NCI-H446 treated with DMSO at 0.1 percent for 48 hours (cell line): ENCODE results near the gene RHBDD2.
"Not testable (repeated sequence)": the region's sequence is repeated elsewhere in the genome, so short reads cannot be mapped to it uniquely, and the experiment has no call there.

ENCODE experiments used
- DNase-seq: peaks from one replicate; lab custom pipeline; 2025; lab: John Stamatoyannopoulos, UW

The RHBDD2 gene

DNA sequence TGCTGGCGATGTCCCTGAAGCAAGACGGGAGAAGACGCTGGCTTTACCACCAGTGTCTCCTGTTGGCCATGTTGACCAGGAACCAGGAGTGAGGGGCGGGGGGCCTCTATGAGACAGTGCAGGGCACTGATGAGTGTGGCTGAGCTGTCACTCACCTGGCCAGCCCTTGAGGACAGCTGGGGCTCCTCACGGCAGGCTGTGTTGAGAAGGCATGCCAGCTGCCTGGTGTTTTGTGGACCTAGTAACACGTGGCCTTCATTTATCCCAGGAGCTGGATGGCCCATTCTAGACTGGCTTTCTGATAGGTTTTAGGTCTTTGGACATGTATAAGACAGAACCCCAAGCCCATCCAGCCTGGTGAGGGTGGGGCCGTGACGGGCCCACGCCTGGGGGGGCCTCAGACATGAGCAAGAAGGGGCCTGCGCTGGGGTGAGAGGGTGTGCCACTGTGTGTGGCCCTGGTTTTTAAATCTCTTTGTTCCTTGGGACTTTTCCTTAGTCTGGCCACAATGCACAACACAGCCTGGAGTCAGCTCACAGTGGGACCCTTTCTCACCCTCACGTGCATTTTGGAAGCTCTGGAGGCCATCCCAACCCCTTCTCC is 10.5 kb downstream of the RHBDD2 start:
- DNase-seq = no peak

DNA sequence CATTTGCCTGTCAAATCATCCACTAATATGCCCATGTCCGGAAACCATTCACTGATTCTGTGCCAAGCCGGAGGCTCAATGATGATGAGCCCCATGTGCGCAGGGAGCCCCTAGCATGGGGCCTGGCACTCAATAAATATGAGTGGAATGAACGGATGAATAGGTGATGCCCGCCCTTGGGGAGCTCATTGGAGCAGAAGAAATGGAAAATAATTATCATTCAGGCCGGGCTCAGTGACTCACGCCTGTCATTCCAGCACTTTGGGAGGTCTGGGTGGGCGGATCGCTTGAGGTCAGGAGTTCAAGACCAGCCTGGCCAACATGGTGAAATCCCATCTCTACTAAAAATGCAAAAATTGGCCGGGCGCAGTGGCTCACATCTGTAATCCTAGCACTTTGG is 11.0 kb downstream of the RHBDD2 start:
- no peak for DNase-seq

DNA sequence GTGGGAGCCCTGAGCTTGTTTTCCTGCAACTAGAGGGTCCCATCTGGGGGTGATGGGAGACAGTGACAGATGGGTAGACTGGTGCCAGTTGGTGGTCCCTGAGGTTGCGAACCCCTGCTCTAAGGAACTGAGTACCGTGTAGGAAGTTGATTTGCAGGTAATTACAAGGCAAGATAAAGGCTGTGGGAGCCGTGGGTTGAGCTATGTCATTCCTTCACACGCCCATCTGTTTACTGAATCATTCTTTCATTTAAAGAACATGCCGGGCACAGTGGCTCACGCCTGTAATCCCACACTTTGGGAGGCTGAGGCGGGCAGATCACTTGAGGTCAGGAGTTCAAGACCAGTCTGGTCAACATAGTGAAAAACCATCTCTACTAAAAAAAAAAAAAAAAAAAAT is 12.4 kb downstream of the RHBDD2 start:
- DNase-seq = not testable (repeated sequence)

- no peak for DNase-seq
These were observed 13.1 kb downstream of the RHBDD2 start for GRCh38 chr7:75891815-75892411.

- no peak for DNase-seq
These were observed 13.9 kb downstream of the RHBDD2 start for GRCh38 chr7:75892634-75893272.

GRCh38 chr7:75896803-75897327 is 18.0 kb downstream of the RHBDD2 start:
- DNase-seq = no peak

- no peak for DNase-seq
These were observed 21.9 kb downstream of the RHBDD2 start for GRCh38 chr7:75900617-75901315.

DNA sequence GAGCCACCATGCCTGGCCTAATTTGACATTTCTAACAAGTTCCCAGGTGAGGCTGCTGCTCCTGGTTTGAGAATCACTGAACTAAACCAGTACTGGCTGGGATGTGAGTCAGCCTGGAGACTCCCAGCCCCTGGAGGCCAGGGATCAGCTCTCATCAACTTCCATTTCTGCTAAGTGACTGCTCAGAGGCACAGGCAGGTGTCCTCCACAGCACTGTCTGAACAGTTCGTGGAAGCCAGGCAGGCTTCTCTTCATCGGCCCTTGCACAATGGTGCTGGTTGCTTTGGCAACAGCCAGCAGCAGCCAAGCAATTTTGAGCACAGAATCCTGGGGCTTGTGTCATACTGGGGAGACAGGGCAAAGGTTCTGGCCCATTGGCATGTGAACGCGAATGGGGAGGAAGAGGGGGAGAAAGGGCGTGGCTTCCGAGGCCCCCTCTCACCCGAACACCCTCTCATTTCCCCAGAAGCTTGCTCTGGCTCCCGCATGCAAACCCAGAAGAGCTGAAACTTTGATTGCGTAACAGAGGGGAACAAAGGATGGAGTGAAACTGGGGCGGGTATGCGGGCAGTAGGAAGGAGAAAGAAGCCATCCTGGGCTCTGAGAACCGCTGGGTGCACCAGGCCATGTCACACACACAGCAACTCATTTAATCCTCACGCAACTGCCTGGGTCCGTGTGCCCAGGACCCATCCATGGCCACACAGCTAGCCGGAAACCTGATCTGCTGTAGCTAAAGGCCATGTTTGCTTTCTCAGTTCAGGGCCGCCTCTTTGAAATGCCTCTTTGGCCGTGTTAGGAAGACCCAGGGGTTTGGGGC is 27.2 kb downstream of the RHBDD2 start:
- DNase-seq = no peak

DNA sequence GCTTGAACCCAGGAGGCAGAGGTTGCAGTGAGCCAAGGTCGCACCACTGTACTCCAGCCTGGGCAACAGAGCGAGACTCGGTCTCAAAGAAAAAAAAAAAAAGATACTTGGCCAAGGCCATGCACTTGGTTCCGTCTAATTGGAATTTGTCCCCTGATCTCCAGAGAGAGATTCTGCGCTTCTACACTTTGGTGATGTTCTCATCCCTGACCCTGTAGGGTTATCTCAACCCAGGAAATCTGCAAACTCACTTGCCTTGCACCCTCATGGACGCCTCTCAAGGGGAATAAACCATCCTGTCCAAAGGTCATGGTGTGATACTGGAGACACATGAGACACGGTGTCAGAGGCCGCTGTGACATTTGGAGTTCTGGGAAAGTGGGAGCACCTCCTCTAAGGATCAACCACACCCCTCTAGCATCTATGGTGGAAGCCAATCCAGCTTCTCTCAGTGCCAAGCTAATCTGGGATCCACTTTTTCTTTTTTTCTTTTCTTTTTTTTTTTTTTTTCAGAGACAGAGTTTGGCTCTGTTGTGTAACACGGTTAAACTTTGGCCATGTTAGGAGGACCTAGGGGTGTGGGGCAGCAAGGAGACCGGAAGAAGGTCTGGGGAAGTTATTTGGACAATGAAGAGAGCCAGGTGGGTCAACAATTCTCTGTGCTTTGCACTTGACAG is 28.3 kb downstream of the RHBDD2 start:
- DNase-seq = no peak

- DNase-seq = not testable (repeated sequence)
These were observed 28.8 kb downstream of the RHBDD2 start for GRCh38 chr7:75907668-75908039.

DNA sequence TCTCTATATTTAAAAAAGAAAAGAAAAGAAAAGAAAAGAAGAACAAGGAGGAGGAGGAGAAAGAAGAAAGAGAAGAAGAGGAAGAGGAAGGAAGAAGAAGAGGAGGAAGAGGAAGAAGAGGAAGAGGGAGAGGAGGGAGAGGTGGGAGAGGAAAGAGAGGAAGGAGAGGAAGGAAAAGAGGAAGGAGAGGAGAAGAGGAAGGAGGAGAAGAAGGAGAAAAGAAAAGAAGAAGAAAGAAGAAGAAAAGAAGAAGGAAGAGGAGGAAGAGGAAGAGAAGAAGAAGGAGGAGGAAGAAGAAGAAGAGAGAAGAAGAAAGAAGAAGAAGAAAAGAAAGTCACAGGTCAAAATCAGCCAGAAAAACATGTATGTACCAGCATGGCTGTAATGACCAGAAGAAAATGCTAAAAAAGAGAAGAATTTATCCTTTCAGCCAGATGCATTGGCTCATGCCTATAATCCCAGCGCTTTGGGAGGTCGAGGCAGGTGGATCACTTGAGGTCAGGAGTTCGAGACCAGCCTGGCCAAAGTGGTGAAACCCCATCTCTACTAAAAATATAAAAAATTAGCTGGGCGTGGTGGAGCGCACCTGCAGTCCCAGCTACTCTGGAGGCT is 30.8 kb downstream of the RHBDD2 start:
- DNase-seq = no peak

- DNase-seq = not testable (repeated sequence)
These were observed 32.4 kb downstream of the RHBDD2 start for GRCh38 chr7:75911186-75911585.

DNA sequence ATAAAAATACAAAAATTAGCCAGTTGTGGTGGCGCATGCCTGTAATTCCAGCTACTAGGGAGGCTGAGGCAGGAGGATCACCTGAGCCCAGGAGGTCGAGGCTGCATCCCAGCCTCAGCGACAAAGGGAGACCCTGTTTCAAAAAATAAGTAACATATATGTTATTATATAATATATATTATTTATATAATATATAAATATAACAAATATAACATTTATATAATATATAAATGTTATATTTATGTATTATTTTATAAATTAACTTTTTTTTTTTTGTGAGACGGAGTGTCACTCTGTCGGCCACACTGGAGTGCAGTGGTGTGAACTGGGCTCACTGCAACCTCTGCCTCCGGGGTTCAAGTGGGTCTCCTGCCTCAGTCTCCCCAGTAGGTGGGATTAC is 34.6 kb downstream of the RHBDD2 start:
- DNase-seq = no peak

GRCh38 chr7:75914169-75914654 is 35.4 kb downstream of the RHBDD2 start:
- DNase-seq = no peak

DNA sequence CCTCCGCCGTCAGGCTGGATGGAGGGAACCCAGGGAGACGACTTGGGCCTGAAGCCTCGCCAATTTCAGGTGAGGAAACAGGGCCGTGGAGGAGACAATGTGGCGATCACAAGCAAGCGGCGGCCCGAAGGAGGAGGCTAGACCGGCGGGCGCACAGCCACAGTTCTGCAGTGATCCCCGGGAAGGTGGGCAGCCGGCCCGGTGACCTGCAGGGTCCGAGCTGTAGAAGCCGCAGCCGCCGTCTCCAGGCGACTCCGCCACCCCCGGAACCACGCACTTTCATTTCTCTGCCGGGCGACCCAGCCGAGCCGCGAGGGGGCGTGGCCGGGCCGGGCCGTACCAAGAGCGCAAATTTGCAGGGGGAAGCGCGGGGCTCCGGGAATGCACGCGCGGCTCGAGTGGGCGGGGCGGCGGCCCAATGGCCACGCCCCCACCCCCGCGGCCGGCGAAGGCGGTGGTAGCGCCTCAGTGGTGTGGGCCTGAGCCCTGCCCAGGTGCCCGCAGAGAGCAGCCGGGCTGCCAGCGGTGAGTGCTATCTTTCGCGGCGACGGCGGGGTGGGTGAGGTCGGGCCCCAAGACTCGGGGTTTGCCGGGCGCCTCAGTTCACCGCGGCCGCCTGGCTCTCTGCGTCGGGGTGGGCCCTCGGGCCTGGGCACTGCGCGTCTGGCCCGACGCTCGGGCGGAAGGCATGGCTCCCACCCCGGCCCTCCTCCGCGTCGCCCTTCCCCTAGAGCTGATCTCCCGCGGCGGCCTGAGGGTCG is 36.0 kb downstream of the RHBDD2 start, which contains the start of gene POR:
POR (plus strand) TSS at position 501 of the 761 bp plus-strand sequence. CDS start 38,847 bp downstream, outside the sequence.
- peak; percentile 38 for DNase-seq

DNA sequence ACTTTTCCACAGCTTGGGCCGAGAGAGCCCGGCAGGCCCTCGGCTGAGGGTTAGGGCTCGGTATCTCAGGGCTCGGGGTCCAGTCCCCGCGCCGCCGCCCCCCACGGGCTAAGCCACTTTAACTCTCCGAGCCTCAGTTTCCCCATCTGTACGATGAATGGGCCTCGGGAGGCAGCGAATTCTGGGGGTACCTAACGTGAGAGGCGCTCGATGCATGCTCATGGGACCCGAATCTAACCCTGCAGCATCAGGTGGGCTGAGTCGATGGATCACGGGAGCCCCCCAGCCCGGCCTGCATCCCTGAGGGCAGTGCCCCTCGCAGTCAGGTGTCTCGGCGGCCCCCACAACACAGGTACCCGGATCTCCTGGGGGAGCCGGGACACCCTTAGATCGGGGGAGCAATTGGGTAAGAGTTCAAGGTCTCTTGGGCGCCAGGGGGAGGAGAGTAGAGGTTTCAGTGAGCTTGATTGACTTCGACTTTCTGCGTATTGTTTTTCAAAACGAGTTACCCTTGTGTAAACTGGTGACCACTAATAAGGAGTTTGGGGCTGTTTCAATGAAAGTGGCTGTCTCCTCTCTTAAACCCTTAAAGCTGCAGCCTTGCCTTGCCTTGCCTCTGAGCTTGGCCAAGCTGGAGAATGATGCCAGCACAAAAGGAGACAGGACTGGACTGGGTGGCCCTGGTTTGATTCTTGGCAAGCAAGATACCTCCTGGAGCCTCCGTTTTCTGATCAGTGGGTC is 36.8 kb downstream of the RHBDD2 start:
- DNase-seq = no peak

- no peak for DNase-seq
These were observed 37.4 kb downstream of the RHBDD2 start for GRCh38 chr7:75916259-75916658.

GRCh38 chr7:75916685-75917634 is 38.1 kb downstream of the RHBDD2 start:
- no peak for DNase-seq
